Measurements from ENCODE around the gene PNPLA3. TPM values are rescaled to one million over a fixed set of nuclear protein-coding genes. Genes with fewer than 3 reads are reported as not detected.

The PNPLA3 gene
- total RNA-seq, 1 donor from 2014 or later: 6.1 TPM

DNA sequence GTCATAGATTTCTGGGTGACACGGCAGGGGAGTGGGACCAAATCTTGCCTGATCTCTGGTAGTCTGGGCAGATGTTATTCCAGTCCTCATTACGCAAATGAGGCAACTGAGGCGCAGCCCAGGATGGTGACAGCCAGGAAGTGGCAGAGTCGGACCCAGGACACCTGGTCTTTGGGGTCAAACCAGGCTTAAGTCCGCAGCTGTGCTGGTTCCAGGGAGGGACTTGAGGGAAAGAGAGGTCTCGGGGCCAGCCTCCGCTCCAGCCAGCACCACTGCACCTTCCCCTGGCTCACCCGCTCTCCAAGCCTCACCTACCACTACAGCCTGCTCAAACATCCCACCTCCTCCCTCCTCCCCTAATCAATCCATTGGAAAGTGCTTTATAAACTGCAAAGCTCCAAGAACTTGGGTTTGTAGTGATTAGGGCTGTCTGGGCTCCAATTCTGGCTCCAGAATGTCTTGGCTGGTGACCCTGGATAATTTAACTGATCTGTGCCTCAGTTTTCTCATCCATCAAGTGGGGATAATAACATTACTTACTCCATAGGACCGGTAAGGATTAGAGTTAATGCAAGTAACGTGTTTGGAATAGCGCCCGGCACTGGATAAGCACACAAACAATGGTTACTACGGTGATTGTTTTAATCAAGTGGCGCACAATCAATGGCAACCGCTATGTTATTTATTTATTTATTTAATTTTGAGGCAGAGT, 31.3 kb upstream of the PNPLA3 start:
- DNase-seq (ENCODE audit: low spot score in 2 of 2, unreplicated experiment in 2 of 2): no peak
- H3K36me3 Mint-ChIP-seq: no peaks in the 10 kb centered on the region
- TF ChIP-seq, protein P1, sequence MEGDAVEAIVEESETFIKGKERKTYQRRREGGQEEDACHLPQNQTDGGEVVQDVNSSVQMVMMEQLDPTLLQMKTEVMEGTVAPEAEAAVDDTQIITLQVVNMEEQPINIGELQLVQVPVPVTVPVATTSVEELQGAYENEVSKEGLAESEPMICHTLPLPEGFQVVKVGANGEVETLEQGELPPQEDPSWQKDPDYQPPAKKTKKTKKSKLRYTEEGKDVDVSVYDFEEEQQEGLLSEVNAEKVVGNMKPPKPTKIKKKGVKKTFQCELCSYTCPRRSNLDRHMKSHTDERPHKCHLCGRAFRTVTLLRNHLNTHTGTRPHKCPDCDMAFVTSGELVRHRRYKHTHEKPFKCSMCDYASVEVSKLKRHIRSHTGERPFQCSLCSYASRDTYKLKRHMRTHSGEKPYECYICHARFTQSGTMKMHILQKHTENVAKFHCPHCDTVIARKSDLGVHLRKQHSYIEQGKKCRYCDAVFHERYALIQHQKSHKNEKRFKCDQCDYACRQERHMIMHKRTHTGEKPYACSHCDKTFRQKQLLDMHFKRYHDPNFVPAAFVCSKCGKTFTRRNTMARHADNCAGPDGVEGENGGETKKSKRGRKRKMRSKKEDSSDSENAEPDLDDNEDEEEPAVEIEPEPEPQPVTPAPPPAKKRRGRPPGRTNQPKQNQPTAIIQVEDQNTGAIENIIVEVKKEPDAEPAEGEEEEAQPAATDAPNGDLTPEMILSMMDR (IDR thresholded peaks at IDR 0.05; ENCODE audit: unreplicated experiment): no peak
- peaks cover 86% of the 10 kb centered on the region for H3K27me3 Mint-ChIP-seq (ENCODE audit: low read depth)
- no peaks in the 10 kb centered on the region for H3K4me1 Mint-ChIP-seq
- no peak overlapping the region for H3K27ac Mint-ChIP-seq
- no peaks in the 10 kb centered on the region for H3K9me3 Mint-ChIP-seq
- H3K4me3 Mint-ChIP-seq: no peak overlapping the region

DNA sequence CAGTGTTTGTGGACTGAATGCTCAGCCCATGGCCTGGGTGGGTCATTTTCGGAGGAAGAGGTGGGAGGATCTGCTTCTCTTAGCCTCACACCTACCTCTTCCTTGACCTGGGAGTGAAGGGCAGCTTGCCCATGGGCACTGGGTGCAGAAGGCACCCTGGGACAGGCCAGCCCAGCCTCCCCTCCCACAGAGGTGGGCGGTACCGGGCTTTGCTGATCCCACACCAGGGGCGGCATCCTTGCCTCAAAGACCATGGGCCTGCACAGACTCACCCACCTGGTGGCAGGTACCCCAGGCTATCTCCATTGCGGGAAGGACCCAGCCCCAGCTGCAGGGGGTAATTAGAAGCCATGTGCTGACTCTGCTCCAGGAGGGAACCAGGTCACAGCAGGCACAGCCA, 30.3 kb upstream of the PNPLA3 start:
- Mint-ChIP-seq H3K4me3 (no peak overlapping the region), H3K27me3 (ENCODE audit: low read depth) (peaks cover 82% of the 10 kb centered on the region), H3K27ac (no peak overlapping the region), H3K36me3 (no peaks in the 10 kb centered on the region), H3K9me3 (no peaks in the 10 kb centered on the region), H3K4me1 (no peaks in the 10 kb centered on the region)
- TF ChIP-seq, protein P1 (IDR thresholded peaks at IDR 0.05; ENCODE audit: unreplicated experiment): no peak
- DNase-seq (ENCODE audit: low spot score in 2 of 2, unreplicated experiment in 2 of 2): no peak

DNA sequence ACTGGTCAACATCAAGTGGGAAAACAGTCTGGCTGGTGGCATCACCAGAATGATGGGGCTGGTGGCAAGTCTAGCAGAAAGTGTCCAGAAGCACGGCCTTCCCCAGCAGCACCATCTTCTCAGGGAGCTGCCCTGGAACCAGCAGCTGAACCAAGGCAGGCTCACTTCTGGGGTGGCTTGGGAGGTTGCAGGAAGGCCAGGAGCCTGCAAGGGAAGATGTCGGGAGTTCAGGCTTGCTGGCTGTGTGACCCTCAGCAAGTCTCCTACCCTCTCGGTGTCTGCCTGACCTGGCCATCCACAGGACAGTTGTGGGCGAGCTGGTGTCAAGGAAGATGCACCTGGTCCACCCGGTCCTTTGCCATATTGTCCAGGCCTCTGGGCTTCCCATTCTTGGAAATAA, 29.5 kb upstream of the PNPLA3 start:
- no peaks in the 10 kb centered on the region for H3K36me3 Mint-ChIP-seq

DNA sequence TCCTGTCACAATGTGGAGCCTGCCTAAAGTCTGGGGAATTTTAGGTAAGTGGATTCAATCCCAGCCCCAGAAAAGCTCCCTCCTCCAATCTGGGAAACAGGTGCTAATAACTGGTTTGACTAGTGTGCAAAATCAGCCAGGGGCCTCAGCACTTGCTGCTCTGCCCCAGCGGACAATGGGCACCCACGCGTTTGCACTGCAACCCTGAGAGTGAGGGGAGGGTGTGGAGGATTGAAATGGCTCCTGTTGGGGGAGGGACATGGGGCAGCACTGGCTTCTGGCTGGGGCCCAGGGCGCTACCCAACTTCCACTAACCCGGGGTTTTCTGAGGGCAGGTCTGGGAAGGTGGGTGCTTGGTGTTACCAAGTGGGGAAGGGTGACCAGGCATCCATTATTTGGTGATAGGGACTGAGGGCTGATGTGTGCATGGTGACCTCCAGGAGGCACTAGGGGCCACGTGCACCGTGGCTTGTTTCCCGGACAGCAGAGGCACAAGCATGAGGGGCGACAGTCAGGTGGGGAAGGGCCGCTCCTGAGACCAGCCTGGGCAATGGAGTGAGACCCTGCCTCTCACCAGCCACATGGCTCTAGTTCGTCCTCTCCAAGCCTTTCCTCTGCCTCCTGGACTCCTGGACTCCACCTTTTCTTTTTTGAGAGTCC, 27.5 kb upstream of the PNPLA3 start:
- H3K36me3 Mint-ChIP-seq: no peaks in the 10 kb centered on the region
- peaks cover 69% of the 10 kb centered on the region for H3K27me3 Mint-ChIP-seq (ENCODE audit: low read depth)
- H3K4me1 Mint-ChIP-seq: no peaks in the 10 kb centered on the region
- no peaks in the 10 kb centered on the region for H3K9me3 Mint-ChIP-seq
- TF ChIP-seq, protein P1 (IDR thresholded peaks at IDR 0.05; ENCODE audit: unreplicated experiment): no peak
- DNase-seq (ENCODE audit: low spot score in 2 of 2, unreplicated experiment in 2 of 2): no peak
- no peak overlapping the region for H3K4me3 Mint-ChIP-seq
- no peak overlapping the region for H3K27ac Mint-ChIP-seq

More for the DNA sequence above, 29.5 kb upstream of the PNPLA3 start:
- no peak for DNase-seq (ENCODE audit: low spot score in 2 of 2, unreplicated experiment in 2 of 2)
- H3K27ac Mint-ChIP-seq: no peak overlapping the region
- H3K4me1 Mint-ChIP-seq: no peaks in the 10 kb centered on the region
- peaks cover 78% of the 10 kb centered on the region for H3K27me3 Mint-ChIP-seq (ENCODE audit: low read depth)
- TF ChIP-seq, protein P1 (IDR thresholded peaks at IDR 0.05; ENCODE audit: unreplicated experiment): no peak
- H3K9me3 Mint-ChIP-seq: no peaks in the 10 kb centered on the region
- no peak overlapping the region for H3K4me3 Mint-ChIP-seq

DNA sequence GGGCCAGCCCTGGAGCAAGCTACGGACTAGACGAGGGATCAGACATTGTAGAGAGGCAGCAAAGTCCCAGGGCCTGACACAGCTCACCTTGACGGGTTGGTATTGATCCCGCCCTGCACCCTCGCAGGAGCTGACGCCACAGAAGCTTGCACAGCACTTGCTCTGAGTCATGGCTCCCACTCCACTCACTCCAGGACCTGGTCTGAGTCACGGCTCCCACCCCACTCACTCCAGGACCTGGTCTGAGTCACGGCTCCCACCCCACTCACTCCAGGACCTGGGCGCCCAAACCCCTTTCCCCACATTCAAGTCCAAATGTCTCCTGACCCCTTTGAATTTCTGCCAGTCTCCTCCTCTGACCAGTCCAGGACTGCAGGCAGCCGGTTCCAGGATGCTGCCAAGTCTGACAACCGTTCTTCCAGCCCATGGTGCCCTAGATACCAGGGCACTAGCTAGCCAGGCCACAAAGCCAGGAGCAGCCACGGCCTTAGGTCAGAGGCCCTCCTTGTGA, 25.8 kb upstream of the PNPLA3 start:
- H3K4me1 Mint-ChIP-seq: no peaks in the 10 kb centered on the region
- peaks cover 62% of the 10 kb centered on the region for H3K27me3 Mint-ChIP-seq (ENCODE audit: low read depth)
- no peak overlapping the region for H3K27ac Mint-ChIP-seq
- TF ChIP-seq, protein P1 (IDR thresholded peaks at IDR 0.05; ENCODE audit: unreplicated experiment): no peak
- H3K36me3 Mint-ChIP-seq: no peaks in the 10 kb centered on the region
- no peak overlapping the region for H3K4me3 Mint-ChIP-seq
- H3K9me3 Mint-ChIP-seq: no peaks in the 10 kb centered on the region
- no peak for DNase-seq (ENCODE audit: low spot score in 2 of 2, unreplicated experiment in 2 of 2)
